SJSA1 (cell line): Measurements from ENCODE around the gene SATB2. TPM values are rescaled to one million over a fixed set of nuclear protein-coding genes. Genes with fewer than 3 reads are reported as not detected.
A peak's percentile ranks its signal among the peaks of the same experiment; 100 is the strongest.

ENCODE experiments used
- DNase-seq, 2 experiments: peaks; one replicate each; pipeline ENCODE4 v3.0.0-alpha.2; 2015 to 2020; ENCODE audit warnings: low spot score in 2 of 2, low read depth in 1 of 2
- H3K27ac ChIP-seq: fragments of 250-450 bp; sonication (Bioruptor Pico); 2 replicates; pipeline ENCODE4 v1.5.1; 2020; ENCODE audit warnings: mild to moderate bottlenecking, moderate library complexity
- H3K27me3 ChIP-seq: fragments of 250-450 bp; sonication (Bioruptor Pico); replicated peaks from 2 replicates; pipeline ENCODE4 v1.5.1; 2020; ENCODE audit warnings: mild to moderate bottlenecking, moderate library complexity
- H3K36me3 ChIP-seq: fragments of 250-450 bp; sonication (Bioruptor Pico); 2 replicates; pipeline ENCODE4 v1.5.1; 2020; ENCODE audit warnings: mild to moderate bottlenecking
- H3K4me1 ChIP-seq: fragments of 250-450 bp; sonication (Bioruptor Pico); replicated peaks from 2 replicates; pipeline ENCODE4 v1.6.1; 2021; ENCODE audit warnings: mild to moderate bottlenecking
- H3K4me3 ChIP-seq: fragments of 250-450 bp; sonication (Bioruptor Pico); 2 replicates; pipeline ENCODE4 v1.5.1; 2020; ENCODE audit warnings: mild to moderate bottlenecking
- H3K9me3 ChIP-seq: fragments of 250-450 bp; sonication (Bioruptor Pico); replicated peaks from 2 replicates; pipeline ENCODE4 v1.5.1; 2020; ENCODE audit warnings: mild to moderate bottlenecking
- total RNA-seq: library from RNA; depleted of rRNA; stranded (reverse); fragments of >200 nt; shearing (Covaris generic); gene quantifications from 2 replicates; pipeline ENCODE4 v1.2.3, GENCODE V29; 2014

The SATB2 gene
- total RNA-seq, 1 experiment from 2014 or later: 11.0 TPM

- H3K27me3 ChIP-seq: no peaks in the 10 kb centered on the region
- H3K27ac ChIP-seq: no peak overlapping the region
- H3K9me3 ChIP-seq: no peaks in the 10 kb centered on the region
- DNase-seq: peak in 1 of 2 experiments; percentile 30
- H3K4me1 ChIP-seq: peaks cover 22% of the 10 kb centered on the region
- no peak overlapping the region for H3K4me3 ChIP-seq
- peaks cover 13% of the 10 kb centered on the region for H3K36me3 ChIP-seq
Measured at GRCh38 chr2:199452260-199452990, 5.3 kb downstream of the SATB2 start.

- Histone ChIP-seq H3K4me1 (peaks cover 15% of the 10 kb centered on the region), H3K36me3 (peaks cover 11% of the 10 kb centered on the region), H3K27ac (no peak overlapping the region; the same call in 1 of the 2 replicates), H3K4me3 (no peak overlapping the region), H3K9me3 (no peaks in the 10 kb centered on the region), H3K27me3 (no peaks in the 10 kb centered on the region)
- DNase-seq: no peak
Measured at GRCh38 chr2:199449956-199450355, 7.8 kb downstream of the SATB2 start.

- no peak overlapping the region for H3K4me3 ChIP-seq
- peaks cover 11% of the 10 kb centered on the region; the same call in 1 of the 2 replicates for H3K36me3 ChIP-seq
- no peak overlapping the region; the same call in 1 of the 2 replicates for H3K27ac ChIP-seq
- H3K27me3 ChIP-seq: no peaks in the 10 kb centered on the region
- H3K4me1 ChIP-seq: peaks cover 15% of the 10 kb centered on the region
- no peaks in the 10 kb centered on the region for H3K9me3 ChIP-seq
- no peak for DNase-seq
Measured at GRCh38 chr2:199449455-199449854, 8.3 kb downstream of the SATB2 start.

DNA sequence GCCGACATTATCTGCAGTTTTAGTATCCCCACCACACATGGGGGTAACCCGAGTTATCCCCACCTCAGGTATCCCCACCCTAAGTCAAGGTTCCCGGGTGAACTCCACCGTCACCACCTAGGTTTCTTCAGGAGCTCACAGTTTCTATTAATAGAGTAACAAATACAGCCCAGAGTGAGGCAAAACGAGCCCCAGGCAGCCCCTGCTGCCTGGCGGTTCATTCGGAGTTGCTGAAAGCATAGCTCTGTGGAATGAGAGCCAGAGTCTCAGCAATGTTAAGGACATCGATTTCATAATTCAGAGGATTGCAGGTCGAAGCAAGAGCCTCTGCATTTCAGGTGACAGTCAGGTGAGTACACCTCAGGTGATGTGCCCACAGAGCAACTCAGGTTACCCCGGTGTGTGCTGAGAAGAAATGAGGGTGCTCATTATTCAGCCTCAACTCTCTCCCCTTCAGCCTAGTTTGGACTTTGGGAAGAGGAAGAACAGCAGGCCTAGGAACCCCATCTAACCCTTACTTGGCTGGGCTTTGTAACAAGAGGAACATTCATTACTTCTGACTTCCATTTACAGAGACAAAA lies 10.7 kb downstream of the SATB2 start:
- Histone ChIP-seq H3K4me1 (peaks cover 5% of the 10 kb centered on the region), H3K36me3 (peaks cover 8% of the 10 kb centered on the region; the same call in 1 of the 2 replicates), H3K27me3 (no peaks in the 10 kb centered on the region), H3K4me3 (no peak overlapping the region), H3K27ac (no peak overlapping the region), H3K9me3 (no peaks in the 10 kb centered on the region)
- DNase-seq: no peak

- no peak overlapping the region for H3K4me3 ChIP-seq
- no peaks in the 10 kb centered on the region for H3K9me3 ChIP-seq
- peaks cover 5% of the 10 kb centered on the region; the same call in 1 of the 2 replicates for H3K36me3 ChIP-seq
- H3K4me1 ChIP-seq: peaks cover under 1% of the 10 kb centered on the region; the same call in 1 of the 2 replicates
- no peaks in the 10 kb centered on the region for H3K27me3 ChIP-seq
- H3K27ac ChIP-seq: no peak overlapping the region
- DNase-seq: no peak
Measured at GRCh38 chr2:199444749-199445148, 13.0 kb downstream of the SATB2 start.

DNA sequence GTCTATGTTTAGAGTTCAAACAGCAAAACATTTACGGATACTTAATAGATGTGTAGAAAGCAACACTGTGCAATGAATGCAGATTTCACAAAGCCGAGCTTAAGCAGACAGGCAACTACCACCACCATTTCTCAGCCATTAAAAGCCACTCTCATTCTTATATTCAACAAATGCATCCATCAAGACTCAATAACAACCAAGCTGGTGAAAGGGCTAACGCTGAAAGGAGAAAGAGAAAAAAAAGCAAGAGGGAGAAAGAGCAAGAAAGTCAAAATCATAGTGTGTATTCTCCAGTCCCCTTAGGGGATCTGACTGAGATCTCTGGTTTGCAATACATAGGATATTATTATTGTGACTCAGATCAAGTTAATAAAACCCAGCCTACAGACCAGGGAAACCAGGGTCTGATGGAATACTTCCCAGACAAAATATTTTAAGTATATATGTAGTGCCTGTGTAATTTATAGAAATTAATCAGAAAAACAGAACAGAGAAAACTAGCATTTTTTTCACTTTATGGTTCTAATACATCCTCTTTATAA lies 14.1 kb downstream of the SATB2 start:
- DNase-seq: no peak
- peaks cover 7% of the 10 kb centered on the region for H3K36me3 ChIP-seq
- no peak overlapping the region for H3K4me3 ChIP-seq
- H3K9me3 ChIP-seq: no peaks in the 10 kb centered on the region
- H3K27me3 ChIP-seq: no peaks in the 10 kb centered on the region
- H3K27ac ChIP-seq: no peak overlapping the region
- no peaks in the 10 kb centered on the region for H3K4me1 ChIP-seq

- no peaks in the 10 kb centered on the region for H3K9me3 ChIP-seq
- peaks cover 11% of the 10 kb centered on the region for H3K36me3 ChIP-seq
- no peak for DNase-seq
- no peak overlapping the region for H3K27ac ChIP-seq
- H3K27me3 ChIP-seq: no peaks in the 10 kb centered on the region
- H3K4me3 ChIP-seq: no peak overlapping the region
- no peaks in the 10 kb centered on the region for H3K4me1 ChIP-seq
Measured at GRCh38 chr2:199442173-199442572, 15.6 kb downstream of the SATB2 start.

- Histone ChIP-seq H3K27me3 (no peaks in the 10 kb centered on the region), H3K9me3 (no peaks in the 10 kb centered on the region), H3K27ac (no peak overlapping the region), H3K36me3 (peaks cover 11% of the 10 kb centered on the region), H3K4me1 (no peaks in the 10 kb centered on the region), H3K4me3 (no peak overlapping the region)
- no peak for DNase-seq
Measured at GRCh38 chr2:199441759-199442158, 16.0 kb downstream of the SATB2 start.

DNA sequence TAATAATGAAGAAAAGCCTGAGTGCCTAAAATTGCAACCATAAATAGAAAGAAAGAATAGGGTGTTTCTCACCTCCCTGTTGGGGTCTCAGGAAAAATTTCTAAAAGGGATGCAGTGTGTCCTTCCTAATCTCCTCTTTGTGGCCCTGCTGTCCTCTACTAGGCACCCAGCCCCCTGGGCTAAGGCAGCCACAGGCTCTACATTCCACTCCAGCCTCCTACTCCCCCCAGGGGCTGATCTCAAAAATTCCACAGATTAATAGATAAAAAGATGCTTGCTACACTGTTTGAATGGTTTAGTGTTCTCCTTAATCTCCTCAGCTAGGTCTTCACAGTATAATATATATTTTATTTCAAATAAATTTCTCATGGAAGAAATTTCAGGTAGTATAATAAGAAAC lies 17.6 kb downstream of the SATB2 start:
- Histone ChIP-seq H3K9me3 (no peaks in the 10 kb centered on the region), H3K36me3 (peaks cover 10% of the 10 kb centered on the region), H3K27ac (no peak overlapping the region), H3K4me3 (no peak overlapping the region), H3K27me3 (no peaks in the 10 kb centered on the region), H3K4me1 (no peaks in the 10 kb centered on the region)
- DNase-seq: no peak

- no peaks in the 10 kb centered on the region for H3K4me1 ChIP-seq
- H3K4me3 ChIP-seq: no peak overlapping the region
- H3K9me3 ChIP-seq: no peaks in the 10 kb centered on the region
- H3K27ac ChIP-seq: no peak overlapping the region
- no peaks in the 10 kb centered on the region for H3K27me3 ChIP-seq
- peaks cover 10% of the 10 kb centered on the region for H3K36me3 ChIP-seq
- DNase-seq: no peak
Measured at GRCh38 chr2:199439542-199439941, 18.2 kb downstream of the SATB2 start.

- Histone ChIP-seq H3K27ac (no peak overlapping the region), H3K4me1 (no peaks in the 10 kb centered on the region), H3K27me3 (no peaks in the 10 kb centered on the region), H3K9me3 (no peaks in the 10 kb centered on the region), H3K4me3 (no peak overlapping the region), H3K36me3 (peaks cover 10% of the 10 kb centered on the region)
- no peak for DNase-seq
Measured at GRCh38 chr2:199439066-199439465, 18.7 kb downstream of the SATB2 start.

- no peaks in the 10 kb centered on the region for H3K9me3 ChIP-seq
- no peak overlapping the region for H3K4me3 ChIP-seq
- peaks cover 35% of the 10 kb centered on the region for H3K36me3 ChIP-seq
Measured at GRCh38 chr2:199434555-199434954, 23.2 kb downstream of the SATB2 start.

GRCh38 chr2:199433204-199433832 lies 24.4 kb downstream of the SATB2 start:
- H3K27ac ChIP-seq: no peak overlapping the region

More at GRCh38 chr2:199434555-199434954, 23.2 kb downstream of the SATB2 start:
- no peak overlapping the region for H3K27ac ChIP-seq
- peaks cover 14% of the 10 kb centered on the region for H3K4me1 ChIP-seq
- no peaks in the 10 kb centered on the region for H3K27me3 ChIP-seq
- DNase-seq: no peak

GRCh38 chr2:199431746-199432213 lies 26.0 kb downstream of the SATB2 start:
- H3K27ac ChIP-seq: peak overlapping the region; percentile 52
- no peaks in the 10 kb centered on the region for H3K9me3 ChIP-seq
- peaks cover 19% of the 10 kb centered on the region for H3K4me1 ChIP-seq
- H3K36me3 ChIP-seq: peaks cover 37% of the 10 kb centered on the region
- peak in 1 of 2 experiments; percentile 32 for DNase-seq
- H3K4me3 ChIP-seq: no peak overlapping the region
- no peaks in the 10 kb centered on the region for H3K27me3 ChIP-seq

More at GRCh38 chr2:199433204-199433832, 24.4 kb downstream of the SATB2 start:
- Histone ChIP-seq H3K4me1 (peaks cover 14% of the 10 kb centered on the region), H3K36me3 (peaks cover 37% of the 10 kb centered on the region), H3K4me3 (no peak overlapping the region), H3K27me3 (no peaks in the 10 kb centered on the region), H3K9me3 (no peaks in the 10 kb centered on the region)
- DNase-seq: no peak
